ENCODE measurements around the gene TNKS2.
"Not testable (repeated sequence)": the region's sequence is repeated elsewhere in the genome, so short reads cannot be mapped to it uniquely, and the experiment has no call there.

The TNKS2 gene

DNA sequence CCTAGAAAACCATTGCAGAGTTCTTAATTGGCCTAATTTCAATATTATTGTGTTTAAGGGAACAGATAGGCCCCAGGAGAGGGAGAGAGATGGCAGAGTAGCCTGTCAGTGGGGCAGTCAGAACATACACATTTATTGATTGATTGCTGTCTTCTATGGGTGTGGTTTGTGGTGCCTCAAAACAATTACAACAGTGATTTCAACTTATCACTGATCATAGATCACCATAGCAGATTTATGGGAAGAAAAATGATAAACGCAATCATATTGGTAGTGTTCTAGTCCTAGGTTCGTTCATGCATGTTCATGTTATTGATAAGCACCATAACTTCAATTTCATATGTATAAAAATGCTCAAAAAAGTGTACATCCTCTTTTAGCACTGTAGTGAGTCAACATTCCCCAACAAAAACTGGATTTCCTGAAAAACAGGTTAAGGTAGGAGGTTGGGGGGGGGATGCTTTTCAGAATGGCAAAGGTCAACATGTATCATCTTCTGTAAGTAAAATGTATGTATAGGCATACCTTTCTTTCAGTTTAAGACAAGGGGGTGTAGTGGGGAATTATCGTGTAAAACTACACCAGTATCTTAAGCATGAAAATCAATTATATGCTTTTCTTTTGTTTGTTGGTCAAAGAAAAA lies 1.1 kb upstream of the TNKS2 start:
- no peak for DNase-seq

- DNase-seq = no peak
These were observed 704 bp downstream of the TNKS2 start for GRCh38 chr10:91798649-91799611.

GRCh38 chr10:91799612-91799975 lies 1.4 kb downstream of the TNKS2 start:
- no peak for DNase-seq

GRCh38 chr10:91800182-91800581 lies 2.0 kb downstream of the TNKS2 start:
- DNase-seq = no peak

DNA sequence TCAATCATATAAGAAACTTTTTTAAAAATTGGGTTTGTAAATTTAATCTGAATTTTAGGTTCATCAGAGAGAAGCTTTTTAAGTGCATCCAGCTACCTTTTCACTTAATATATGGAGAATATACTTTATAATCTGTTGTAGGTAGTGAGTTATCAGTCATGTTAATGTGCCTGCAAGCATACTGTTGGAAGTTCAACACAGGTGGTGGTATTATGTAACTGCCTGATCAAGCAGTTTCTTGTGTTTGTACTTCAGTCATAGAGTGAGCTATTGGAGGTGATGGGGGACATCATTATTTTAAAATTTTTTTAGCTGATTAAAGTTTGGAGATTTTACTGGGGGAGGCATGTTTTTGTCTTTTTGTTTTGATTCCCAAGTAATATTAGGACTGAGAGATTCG lies 2.5 kb downstream of the TNKS2 start:
- no peak for DNase-seq

- no peak for DNase-seq
These were observed 5.3 kb downstream of the TNKS2 start for GRCh38 chr10:91803386-91804125.

- no peak for DNase-seq
These were observed 5.9 kb downstream of the TNKS2 start for GRCh38 chr10:91804126-91804510.

DNA sequence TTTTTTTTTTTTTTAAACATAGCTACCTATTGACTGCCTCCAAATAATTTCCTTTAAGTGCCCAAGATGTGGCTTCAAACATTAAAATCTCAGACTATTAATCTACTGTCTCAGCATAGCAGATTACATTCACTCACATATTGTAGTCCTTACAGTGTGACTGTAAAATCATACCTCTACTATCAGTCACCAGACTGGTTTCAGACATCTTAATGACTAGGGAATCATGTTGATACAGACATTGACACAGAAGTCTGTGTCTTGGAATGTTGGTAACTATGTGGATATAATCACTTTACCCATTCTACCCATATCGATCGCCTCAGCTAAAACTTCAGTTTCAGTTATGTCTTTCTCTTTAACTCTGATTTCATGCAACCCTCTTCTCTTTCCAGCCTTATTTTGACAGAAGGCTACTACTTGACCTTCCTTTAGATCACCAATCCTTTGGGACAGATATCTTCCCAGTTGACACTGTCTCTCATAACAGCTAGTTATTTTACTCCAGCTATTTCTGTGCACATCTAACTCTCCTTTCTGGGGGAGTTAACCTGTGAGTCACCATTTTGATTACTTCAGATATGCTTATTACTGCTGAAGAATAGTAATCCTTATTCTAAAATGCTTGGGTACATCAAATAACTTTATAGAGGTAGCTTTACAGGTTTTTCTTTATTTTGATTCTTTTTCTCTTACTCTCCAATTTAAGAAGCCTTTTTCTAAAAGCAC lies 7.0 kb downstream of the TNKS2 start:
- DNase-seq = no peak

GRCh38 chr10:91807264-91807663 lies 9.0 kb downstream of the TNKS2 start:
- not testable (repeated sequence) for DNase-seq

GRCh38 chr10:91813251-91813650 lies 15.0 kb downstream of the TNKS2 start:
- DNase-seq = no peak

- DNase-seq = no peak
These were observed 18.8 kb downstream of the TNKS2 start for GRCh38 chr10:91816981-91817380.

GRCh38 chr10:91820144-91820543 lies 21.9 kb downstream of the TNKS2 start:
- no peak for DNase-seq

- no peak for DNase-seq
These were observed 25.9 kb downstream of the TNKS2 start for GRCh38 chr10:91824076-91824475.

DNA sequence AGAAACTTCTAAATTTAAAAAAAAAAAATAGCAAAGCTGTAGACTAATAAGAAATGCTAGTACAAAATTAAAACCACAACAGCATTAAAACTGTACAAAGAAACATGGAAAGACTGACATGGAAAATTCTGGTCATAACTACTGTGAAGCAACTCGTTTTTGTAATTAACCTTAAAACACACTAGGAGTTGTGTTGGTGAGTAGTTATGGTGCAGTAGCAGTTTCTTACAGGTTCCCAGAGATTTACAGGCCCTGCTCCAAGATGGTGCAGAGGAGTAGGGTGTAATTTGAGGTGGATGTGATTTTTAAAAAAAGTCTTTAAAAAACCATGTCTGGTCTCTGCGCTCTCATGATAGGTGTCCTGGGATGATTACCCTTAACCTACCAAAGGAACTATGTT lies 31.0 kb downstream of the TNKS2 start:
- DNase-seq = no peak

- no peak for DNase-seq
These were observed 40.0 kb downstream of the TNKS2 start for GRCh38 chr10:91838199-91838598.

- DNase-seq = no peak
These were observed 44.9 kb downstream of the TNKS2 start for GRCh38 chr10:91843083-91843482.

- no peak for DNase-seq
These were observed 58.4 kb downstream of the TNKS2 start for GRCh38 chr10:91856637-91857036.

GRCh38 chr10:91860885-91861284 lies 62.7 kb downstream of the TNKS2 start:
- DNase-seq = no peak

DNA sequence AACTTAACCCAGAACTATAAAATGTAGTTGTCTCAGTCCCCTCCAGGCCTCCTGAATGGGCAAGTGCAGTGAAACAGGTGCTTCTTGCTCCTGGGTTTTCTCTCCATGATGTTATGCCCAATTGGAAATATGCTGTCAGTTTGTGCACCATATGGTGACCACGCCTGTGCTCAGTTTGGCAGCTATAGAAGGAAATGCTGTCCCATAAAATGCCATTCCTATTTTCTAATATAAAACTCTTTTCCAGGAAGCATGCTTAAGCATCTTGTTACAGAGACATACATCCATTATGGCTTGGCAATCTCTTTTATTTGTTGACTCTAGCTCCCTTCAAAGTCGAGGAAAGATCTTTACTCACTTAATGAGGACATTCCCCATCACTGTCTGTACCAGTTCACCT lies 65.9 kb downstream of the TNKS2 start:
- no peak for DNase-seq

DNA sequence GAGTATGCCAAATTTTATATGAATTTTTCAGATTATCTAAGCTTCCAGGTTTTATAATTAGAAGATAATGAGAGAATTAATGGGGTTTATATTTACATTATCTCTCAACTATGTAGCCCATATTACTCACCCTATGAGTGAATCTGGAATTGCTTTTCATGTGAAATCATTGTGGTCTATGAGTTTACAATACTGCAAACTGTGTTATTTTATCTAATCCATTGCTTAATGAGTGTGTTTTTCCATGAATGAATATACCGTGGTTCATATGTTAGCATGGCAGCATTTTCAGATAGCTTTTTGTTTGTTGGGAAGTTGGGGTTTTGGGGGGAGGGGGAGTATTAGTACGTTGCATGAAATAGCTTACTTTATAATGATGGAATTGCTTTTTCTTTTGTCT lies 66.5 kb downstream of the TNKS2 start:
- no peak for DNase-seq

GRCh38 chr10:91865562-91866081 lies 67.4 kb downstream of the TNKS2 start:
- no peak for DNase-seq

DNA sequence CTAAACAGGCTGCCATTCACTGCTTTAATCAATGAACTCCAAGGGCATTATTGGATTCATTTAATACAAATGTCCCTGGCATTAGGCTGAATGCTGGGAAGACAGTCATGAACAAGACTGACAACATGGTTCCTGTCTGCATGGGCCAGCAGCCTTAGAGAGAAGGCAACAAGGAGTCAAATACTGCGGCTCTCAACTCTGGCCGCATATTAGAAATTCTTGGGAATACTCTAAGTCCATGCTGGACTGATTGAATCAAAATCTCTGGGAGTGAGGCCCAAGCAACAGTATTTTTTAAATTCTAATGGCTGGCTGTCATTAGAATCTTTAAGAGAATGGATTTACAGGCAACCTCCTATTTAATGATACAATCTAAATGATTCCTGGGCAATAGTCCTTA lies 76.9 kb downstream of the TNKS2 start:
- no peak for DNase-seq

- DNase-seq = no peak
These were observed 77.6 kb downstream of the TNKS2 start for GRCh38 chr10:91875779-91876178.

Measured in SHP77 treated with DMSO at 0.1 percent for 48 hours (cell line).